HCT116 (cell line): ENCODE results near the gene CPT1B. TPM values are rescaled to one million over a fixed set of nuclear protein-coding genes. Genes with fewer than 3 reads are reported as not detected.

ENCODE experiments used
- ATAC-seq: fragments of 200-7000 bp; cut with Tn5 transposase; 2 replicates; pipeline ENCODE4 v1.9.1; 2020; ENCODE audit warnings: mild to moderate bottlenecking, moderate library complexity
- BruUV-seq: library from RNA; stranded (reverse); fragments of 400-500 nt; replicated peaks from 2 replicates; lab custom pipeline; 2021; lab: Mats Ljungman, UMichigan
- CTCF ChIA-PET: fragments of 300-600 bp; sonication (Branson Sonifier 250); formaldehyde crosslinking; loops from one replicate; lab custom pipeline; 2021; ENCODE audit warnings: antibody characterized with exemption; lab: Charles Lee
- POLR2A ChIA-PET: fragments of 300-600, 350-600 bp; sonication (Branson Sonifier 250); formaldehyde crosslinking; loops from one replicate; lab custom pipeline; 2021; ENCODE audit warnings: antibody characterized with exemption; lab: Charles Lee
- RAD21 ChIA-PET, 2 experiments: fragments of 300-600 bp; sonication (Branson Sonifier 250); formaldehyde crosslinking; loops; one replicate each; lab custom pipeline; 2023; ENCODE audit warnings: low total read pairs in 2 of 2; ENCODE audit not compliant: uncharacterized antibody in 2 of 2, unreplicated experiment in 2 of 2, low non-redundant PET in 1 of 2; lab: Charles Lee
- DNase-seq: peaks from one replicate; pipeline ENCODE4 v3.0.0-alpha.2; 2010; ENCODE audit warnings: low read depth, low spot score
- H2AFZ ChIP-seq: fragments of 200-600 bp; shearing (Covaris generic), sonication (generic); 2 replicates; pipeline ENCODE4 v1.6.1; 2017; ENCODE audit warnings: low read depth, mixed run types, mixed read lengths, antibody characterized with exemption, low read length; ENCODE audit not compliant: poor library complexity, severe bottlenecking
- H3K27ac ChIP-seq: 2 replicates; pipeline ENCODE4 v1.5.1; 2012; ENCODE audit warnings: low read depth, low read length
- H3K27me3 ChIP-seq: fragments of 200-600 bp; sonication (generic); 2 replicates; pipeline ENCODE4 v1.6.1; 2016; ENCODE audit warnings: mixed run types, low read length, mixed read lengths; ENCODE audit not compliant: insufficient read depth
- H3K36me3 ChIP-seq, 2 experiments: fragments of 200-500 bp in 1 of 2; fragments of 200-600 bp in 1 of 2; sonication (Bioruptor generic) in 1 of 2; sonication (generic) in 1 of 2; 2 replicates each; pipeline versions ENCODE4 v1.5.1 to v1.6.1; 2014 to 2016; ENCODE audit warnings: low read length in 2 of 2, inconsistent platforms in 1 of 2, mixed read lengths in 1 of 2, mixed run types in 1 of 2; ENCODE audit not compliant: insufficient read depth in 2 of 2, control insufficient read depth in 1 of 2
- H3K4me1 ChIP-seq, 2 experiments: fragments of 200-600 bp in 1 of 2; sonication (generic) in 1 of 2; 2 replicates each; pipeline versions ENCODE4 v1.5.1 to v1.6.1; 2012 to 2017; ENCODE audit warnings: low read length in 2 of 2, inconsistent platforms in 1 of 2, mild to moderate bottlenecking in 1 of 2, mixed read lengths in 1 of 2, mixed run types in 1 of 2, moderate library complexity in 1 of 2; ENCODE audit not compliant: insufficient read depth in 2 of 2, control insufficient read depth in 1 of 2
- H3K4me2 ChIP-seq: fragments of 200-600 bp; sonication (generic); 2 replicates; pipeline ENCODE4 v1.6.1; 2017; ENCODE audit warnings: mixed run types, low read length, mixed read lengths
- H3K4me3 ChIP-seq, 2 experiments: fragments of 200-600 bp in 1 of 2; sonication (generic) in 1 of 2; replicated peaks in 1 of 2; 2 replicates each; pipeline ENCODE4 v1.5.1; 2011 to 2016; ENCODE audit warnings: low read length in 2 of 2, control low read depth in 1 of 2, low read depth in 1 of 2, mild to moderate bottlenecking in 1 of 2, mixed read lengths in 1 of 2, mixed run types in 1 of 2
- H3K79me2 ChIP-seq: fragments of 200-600 bp; sonication (generic); 2 replicates; pipeline ENCODE4 v1.6.1; 2017; ENCODE audit warnings: mild to moderate bottlenecking, mixed run types, low read length, moderate library complexity, mixed read lengths; ENCODE audit not compliant: insufficient read depth
- H3K9ac ChIP-seq: fragments of 200-600 bp; sonication (generic); 2 replicates; pipeline ENCODE4 v1.6.1; 2016; ENCODE audit warnings: low read length, mixed read lengths
- H3K9me2 ChIP-seq: fragments of 200-600 bp; sonication (generic), shearing (Covaris generic); 2 replicates; pipeline ENCODE4 v1.6.1; 2017; ENCODE audit warnings: mixed run types, mild to moderate bottlenecking, moderate library complexity; ENCODE audit not compliant: insufficient read depth
- H3K9me3 ChIP-seq, 2 experiments: fragments of 200-500 bp in 1 of 2; fragments of 200-600 bp in 1 of 2; sonication (Bioruptor generic) in 1 of 2; sonication (generic) in 1 of 2; 2 replicates each; pipeline ENCODE4 v1.6.1; 2014 to 2017; ENCODE audit warnings: low read length in 2 of 2, mixed read lengths in 2 of 2, inconsistent platforms in 1 of 2, low read depth in 1 of 2, mild to moderate bottlenecking in 1 of 2, mixed run types in 1 of 2, moderate library complexity in 1 of 2; ENCODE audit not compliant: control insufficient read depth in 1 of 2, insufficient read depth in 1 of 2
- H4K20me1 ChIP-seq: fragments of 200-600 bp; sonication (generic), shearing (Covaris generic); 2 replicates; pipeline ENCODE4 v1.6.1; 2017; ENCODE audit warnings: mixed run types, mild to moderate bottlenecking, moderate library complexity; ENCODE audit not compliant: insufficient read depth
- ATF3 ChIP-seq: IDR thresholded peaks from 2 replicates; pipeline ENCODE4 v1.6.1; 2012
- CBX3 ChIP-seq: IDR thresholded peaks from 2 replicates; pipeline ENCODE4 v1.6.1; 2012; ENCODE audit warnings: low read depth
- CTCF ChIP-seq, 3 experiments: fragments of 200-600 bp in 1 of 3; sonication (generic) in 1 of 3; IDR thresholded peaks in 2 of 3; conservative IDR thresholded peaks in 1 of 3; 2 replicates each; pipeline ENCODE4 v1.5.1; 2012 to 2017; ENCODE audit warnings: low read depth in 2 of 3, low read length in 2 of 3, antibody characterized with exemption in 1 of 3, borderline replicate concordance in 1 of 3, control low read depth in 1 of 3, mild to moderate bottlenecking in 1 of 3, mixed read lengths in 1 of 3, mixed run types in 1 of 3, moderate library complexity in 1 of 3; ENCODE audit not compliant: insufficient read depth in 1 of 3
- ELF1 ChIP-seq: IDR thresholded peaks from 2 replicates; pipeline ENCODE4 v1.6.1; 2012; ENCODE audit warnings: low read depth, borderline replicate concordance
- EZH2 ChIP-seq: fragments of 200-600 bp; sonication (generic); IDR thresholded peaks from 2 replicates; pipeline ENCODE4 v1.6.1; 2017; ENCODE audit warnings: antibody characterized with exemption, mixed run types
- EZH2phosphoT487 ChIP-seq: fragments of 200-600 bp; IDR thresholded peaks from 2 replicates; pipeline ENCODE4 v1.6.1; 2018; ENCODE audit warnings: antibody characterized with exemption, borderline replicate concordance
- FOSL1 ChIP-seq: IDR thresholded peaks from 2 replicates; pipeline ENCODE4 v1.6.1; 2012; ENCODE audit warnings: low read depth
- JUND ChIP-seq: IDR thresholded peaks from 2 replicates; pipeline ENCODE4 v1.6.1; 2012
- MAX ChIP-seq: IDR thresholded peaks from 2 replicates; pipeline ENCODE4 v1.6.1; 2012
- POLR2A ChIP-seq: IDR thresholded peaks from 2 replicates; pipeline ENCODE4 v1.7.0; 2011; ENCODE audit warnings: borderline replicate concordance; ENCODE audit not compliant: insufficient read depth, insufficient read length; ENCODE audit errors: extremely low read depth
- POLR2AphosphoS5 ChIP-seq: IDR thresholded peaks from 2 replicates; pipeline ENCODE4 v1.6.1; 2011; ENCODE audit warnings: mild to moderate bottlenecking, low read depth, low read length, moderate library complexity
- RAD21 ChIP-seq: IDR thresholded peaks from 2 replicates; pipeline ENCODE4 v1.6.1; 2012; ENCODE audit warnings: low read depth, mild to moderate bottlenecking
- REST ChIP-seq: IDR thresholded peaks from 2 replicates; pipeline ENCODE4 v1.6.1; 2012; ENCODE audit warnings: low read depth
- SIN3A ChIP-seq: IDR thresholded peaks from 2 replicates; pipeline ENCODE4 v1.6.1; 2012; ENCODE audit warnings: low read depth
- SP1 ChIP-seq: IDR thresholded peaks from 2 replicates; pipeline ENCODE4 v1.6.1; 2012; ENCODE audit warnings: low read depth
- SRF ChIP-seq: IDR thresholded peaks from 2 replicates; pipeline ENCODE4 v1.6.1; 2012; ENCODE audit warnings: low read depth
- TCF7L2 ChIP-seq: IDR thresholded peaks from 2 replicates; pipeline ENCODE4 v1.7.0; 2011; ENCODE audit warnings: borderline replicate concordance, inconsistent platforms; ENCODE audit not compliant: insufficient read depth, insufficient read length; ENCODE audit errors: extremely low read depth
- YY1 ChIP-seq: IDR thresholded peaks from 2 replicates; pipeline ENCODE4 v1.6.1; 2011; ENCODE audit warnings: low read length, low read depth, moderate library complexity, mild to moderate bottlenecking; ENCODE audit not compliant: insufficient replicate concordance; ENCODE audit errors: extremely low read depth
- intact Hi-C: fragments of 100-400 bp; cut with micrococcal nuclease; formaldehyde crosslinking; loops from 2 replicates; pipeline ENCODE4 v1.10.0; 2022
- total RNA-seq: library from RNA; stranded (reverse); gene quantifications from one replicate; pipeline ENCODE4 v1.2.1, GENCODE V29; 2021; ENCODE audit not compliant: unreplicated experiment

The CPT1B gene
- total RNA-seq, 1 experiment from 2014 or later, result 35.1 TPM

GRCh38 chr22:50562523-50563412 is 15.5 kb downstream of the CPT1B start, which contains the start of gene SYCE3:
TSS of gene SYCE3 (minus strand) at chr22:50562919. CDS start at chr22:50556405, 6,514 bp downstream.
- no peaks in the 10 kb centered on the region for H4K20me1 ChIP-seq
- no peaks in the 10 kb centered on the region for H3K9me2 ChIP-seq
- H3K27ac ChIP-seq, result peak within 1 kb of the TSS; percentile 43; the same call in 1 of the 2 replicates
- ChIA-PET RAD21 (interaction anchor here (0.8 to 1.2 kb wide), 3 partner anchors 12 to 37 kb away, joined by 3 to 5 read pairs (median 4); partner anchors contain the start of gene SCO2 (in 1 of the 2)), POLR2A (interaction anchor here (1.0 to 1.6 kb wide), 6 partner anchors 12 to 55 kb away, joined by 3 to 8 read pairs (median 4); partner anchors contain the start of genes CHKB, LMF2, NCAPH2 and SCO2), CTCF (interaction anchor here (0.6 to 1.7 kb wide), 9 partner anchors 10 to 55 kb away, joined by 3 to 11 read pairs (median 4); partner anchors contain the start of genes CHKB, KLHDC7B, LMF2 and NCAPH2)
- DNase-seq, result peak; percentile 89
- H3K27me3 ChIP-seq, result no peaks in the 10 kb centered on the region
- peak within 1 kb of the TSS; percentile 81 for H3K4me2 ChIP-seq
- intact Hi-C loops, result no loop called here
- no peaks in the 10 kb centered on the region for H3K79me2 ChIP-seq
- no peak within 1 kb of the TSS for H2AFZ ChIP-seq
- peak within 1 kb of the TSS; percentile 70 for H3K4me3 ChIP-seq
- peaks cover 6 to 11% of the 10 kb centered on the region in 2 experiments; a peak in 2 of 4 replicates for H3K4me1 ChIP-seq
- peak; percentile 97 for ATAC-seq
- H3K36me3 ChIP-seq, result no peaks in the 10 kb centered on the region; a peak in 1 of 4 replicates
- peak within 1 kb of the TSS; percentile 61 for H3K9ac ChIP-seq
- H3K9me3 ChIP-seq, result no peaks in the 10 kb centered on the region
- BruUV-seq, result TSS peak; percentile 95
- TF ChIP-seq ATF3, result no peak
- no peak for TF ChIP-seq MAX
- peak; percentile 52 to 92 (median 79) for TF ChIP-seq CTCF (IDR thresholded peaks at IDR 0.05 in 2 of 3, conservative IDR thresholded peaks at IDR 0.05 in 1 of 3; ENCODE audit: borderline replicate concordance in 1 of 3, insufficient read depth in 1 of 3, low read depth in 2 of 3, low read length in 2 of 3)
- peak; percentile 93 for TF ChIP-seq POLR2AphosphoS5
- TF ChIP-seq YY1, result no peak
- no peak for TF ChIP-seq REST
- TF ChIP-seq CBX3, result no peak
- no peak for TF ChIP-seq EZH2
- TF ChIP-seq RAD21, result peak; percentile 59
- no peak for TF ChIP-seq SRF
- TF ChIP-seq JUND, result no peak
- TF ChIP-seq FOSL1, result no peak
- no peak; the same call in 1 of the 2 replicates for TF ChIP-seq ELF1
- peak; percentile 76 for TF ChIP-seq SP1
- TF ChIP-seq POLR2A, result no peak
- TF ChIP-seq EZH2phosphoT487, result no peak
- peak; percentile 57; the same call in 1 of the 2 replicates for TF ChIP-seq SIN3A
- TF ChIP-seq TCF7L2, result no peak
